ENCODE measurements around the gene MID1. TPM values are rescaled to one million over a fixed set of nuclear protein-coding genes. Genes with fewer than 3 reads are reported as not detected.

The MID1 gene
- total RNA-seq, 1 donor from 2014 or later = 32.5 TPM

DNA sequence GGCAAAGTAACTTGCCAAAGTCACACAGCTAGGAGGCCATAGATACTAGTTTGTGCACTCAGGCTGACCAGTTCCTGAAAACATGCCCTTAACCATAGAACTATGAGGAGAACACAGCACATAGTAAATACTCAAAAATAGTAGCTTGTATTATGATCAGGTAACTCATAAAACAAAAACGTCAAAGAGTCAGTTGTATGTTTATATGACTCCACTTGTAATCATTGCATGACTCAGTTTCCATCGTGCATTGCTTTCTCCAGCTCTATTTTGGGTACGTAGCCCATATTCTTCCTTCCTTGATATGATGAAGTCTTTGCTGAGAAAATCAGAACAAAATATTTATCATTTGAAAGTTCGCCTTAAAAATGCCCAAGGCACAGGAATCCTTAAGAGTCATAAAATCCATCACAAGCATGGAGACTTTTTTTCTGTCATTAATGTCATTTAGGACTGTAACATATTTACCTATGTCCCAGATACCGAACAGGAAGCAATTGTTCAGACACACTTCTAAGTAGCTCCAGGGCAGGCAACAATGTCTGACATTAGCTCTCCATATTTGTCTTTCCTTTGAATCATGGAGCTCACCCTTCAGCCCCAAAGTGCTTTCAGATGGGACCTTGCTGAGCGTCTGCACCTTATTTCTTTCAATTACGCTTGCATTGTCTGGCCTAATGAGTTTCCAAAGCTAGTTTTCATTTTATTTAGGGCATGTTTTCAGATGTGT lies 11.2 kb upstream of the MID1 start:
- H3K4me1 Mint-ChIP-seq (ENCODE audit: low read depth) = peaks cover 12% of the 10 kb centered on the region
- H3K9me3 Mint-ChIP-seq (ENCODE audit: low read depth) = peaks cover 10% of the 10 kb centered on the region
- no peaks in the 10 kb centered on the region for H3K27me3 Mint-ChIP-seq
- H3K27ac Mint-ChIP-seq = no peak overlapping the region
- no peak overlapping the region for H3K4me3 Mint-ChIP-seq (ENCODE audit: low read depth)
- no peak for DNase-seq (ENCODE audit: low spot score, unreplicated experiment)
- TF ChIP-seq, protein P1, sequence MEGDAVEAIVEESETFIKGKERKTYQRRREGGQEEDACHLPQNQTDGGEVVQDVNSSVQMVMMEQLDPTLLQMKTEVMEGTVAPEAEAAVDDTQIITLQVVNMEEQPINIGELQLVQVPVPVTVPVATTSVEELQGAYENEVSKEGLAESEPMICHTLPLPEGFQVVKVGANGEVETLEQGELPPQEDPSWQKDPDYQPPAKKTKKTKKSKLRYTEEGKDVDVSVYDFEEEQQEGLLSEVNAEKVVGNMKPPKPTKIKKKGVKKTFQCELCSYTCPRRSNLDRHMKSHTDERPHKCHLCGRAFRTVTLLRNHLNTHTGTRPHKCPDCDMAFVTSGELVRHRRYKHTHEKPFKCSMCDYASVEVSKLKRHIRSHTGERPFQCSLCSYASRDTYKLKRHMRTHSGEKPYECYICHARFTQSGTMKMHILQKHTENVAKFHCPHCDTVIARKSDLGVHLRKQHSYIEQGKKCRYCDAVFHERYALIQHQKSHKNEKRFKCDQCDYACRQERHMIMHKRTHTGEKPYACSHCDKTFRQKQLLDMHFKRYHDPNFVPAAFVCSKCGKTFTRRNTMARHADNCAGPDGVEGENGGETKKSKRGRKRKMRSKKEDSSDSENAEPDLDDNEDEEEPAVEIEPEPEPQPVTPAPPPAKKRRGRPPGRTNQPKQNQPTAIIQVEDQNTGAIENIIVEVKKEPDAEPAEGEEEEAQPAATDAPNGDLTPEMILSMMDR (IDR thresholded peaks at IDR 0.05; ENCODE audit: unreplicated experiment) = no peak
- no peaks in the 10 kb centered on the region for H3K36me3 Mint-ChIP-seq (ENCODE audit: insufficient read depth)

DNA sequence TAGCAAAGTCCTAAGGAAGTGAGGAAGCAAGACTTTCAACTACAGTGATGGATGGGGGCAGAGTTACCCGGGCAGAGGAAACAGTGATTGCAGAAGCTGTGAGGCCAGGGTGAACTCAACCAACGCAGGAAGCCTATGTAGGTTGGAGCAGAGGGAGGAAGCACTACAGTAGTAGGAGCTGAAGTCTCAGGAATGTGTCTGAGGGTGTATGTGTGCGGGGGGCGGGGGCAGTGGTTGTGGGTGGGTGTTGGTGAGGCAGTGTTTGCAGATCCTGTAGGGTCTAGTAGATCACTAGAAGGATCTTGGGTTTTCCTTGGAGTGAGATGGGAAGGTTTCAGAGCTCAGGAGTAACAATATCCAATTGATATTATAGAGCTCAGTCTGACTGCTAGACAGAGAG lies 9.9 kb upstream of the MID1 start:
- H3K27me3 Mint-ChIP-seq = no peaks in the 10 kb centered on the region
- H3K27ac Mint-ChIP-seq = no peak overlapping the region
- H3K4me3 Mint-ChIP-seq (ENCODE audit: low read depth) = no peak overlapping the region
- TF ChIP-seq, protein P1 (IDR thresholded peaks at IDR 0.05; ENCODE audit: unreplicated experiment) = no peak
- DNase-seq (ENCODE audit: low spot score, unreplicated experiment) = no peak
- no peaks in the 10 kb centered on the region for H3K36me3 Mint-ChIP-seq (ENCODE audit: insufficient read depth)
- peaks cover 10% of the 10 kb centered on the region for H3K9me3 Mint-ChIP-seq (ENCODE audit: low read depth)
- H3K4me1 Mint-ChIP-seq (ENCODE audit: low read depth) = peaks cover 8% of the 10 kb centered on the region

DNA sequence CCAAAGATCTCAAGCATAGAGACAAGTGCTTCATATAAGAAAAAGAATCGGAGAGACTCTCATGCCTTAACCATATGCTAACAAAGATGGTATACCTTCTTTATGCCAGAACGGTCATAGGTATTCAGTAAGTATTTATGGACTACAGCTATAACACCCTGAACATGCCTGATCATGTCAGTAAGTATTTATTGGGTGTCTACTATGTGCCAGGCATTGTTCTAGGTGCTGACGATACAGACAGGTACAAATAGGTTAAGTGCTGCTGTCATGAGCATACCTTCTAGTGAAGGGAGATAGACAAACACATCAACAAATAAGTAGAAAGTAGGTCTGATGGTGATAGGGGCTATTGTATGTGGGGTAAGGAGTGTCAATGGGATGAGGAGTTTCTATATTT lies 9.5 kb upstream of the MID1 start:
- DNase-seq (ENCODE audit: low spot score, unreplicated experiment) = no peak
- Mint-ChIP-seq H3K27me3 (no peaks in the 10 kb centered on the region), H3K9me3 (ENCODE audit: low read depth) (peaks cover 10% of the 10 kb centered on the region), H3K27ac (no peak overlapping the region), H3K4me3 (ENCODE audit: low read depth) (no peak overlapping the region), H3K36me3 (ENCODE audit: insufficient read depth) (no peaks in the 10 kb centered on the region), H3K4me1 (ENCODE audit: low read depth) (peaks cover 8% of the 10 kb centered on the region)
- TF ChIP-seq, protein P1 (IDR thresholded peaks at IDR 0.05; ENCODE audit: unreplicated experiment) = no peak

DNA sequence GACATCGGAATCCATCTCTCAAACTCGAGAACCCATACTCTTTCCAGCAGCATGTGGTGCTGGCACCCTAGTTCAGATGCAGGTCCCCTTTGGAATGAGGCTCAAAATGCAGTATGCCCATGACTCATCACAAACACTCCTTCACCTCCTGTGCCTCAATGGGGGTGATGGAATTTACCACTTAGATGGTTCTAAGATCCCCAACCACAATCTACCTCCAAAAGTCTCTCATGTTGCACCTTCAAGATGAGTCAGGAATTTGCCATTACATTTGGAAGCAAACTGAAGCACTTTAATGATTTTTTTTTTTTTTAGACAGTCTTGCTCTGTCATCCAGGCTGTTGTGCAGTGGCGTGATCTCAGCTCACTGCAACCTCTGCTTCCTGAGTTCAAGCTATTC lies 8.5 kb upstream of the MID1 start:
- Mint-ChIP-seq H3K4me1 (ENCODE audit: low read depth) (peaks cover 8% of the 10 kb centered on the region), H3K9me3 (ENCODE audit: low read depth) (peaks cover 10% of the 10 kb centered on the region), H3K36me3 (ENCODE audit: insufficient read depth) (no peaks in the 10 kb centered on the region), H3K27ac (no peak overlapping the region), H3K27me3 (no peaks in the 10 kb centered on the region), H3K4me3 (ENCODE audit: low read depth) (no peak overlapping the region)
- TF ChIP-seq, protein P1 (IDR thresholded peaks at IDR 0.05; ENCODE audit: unreplicated experiment) = no peak
- DNase-seq (ENCODE audit: low spot score, unreplicated experiment) = no peak

DNA sequence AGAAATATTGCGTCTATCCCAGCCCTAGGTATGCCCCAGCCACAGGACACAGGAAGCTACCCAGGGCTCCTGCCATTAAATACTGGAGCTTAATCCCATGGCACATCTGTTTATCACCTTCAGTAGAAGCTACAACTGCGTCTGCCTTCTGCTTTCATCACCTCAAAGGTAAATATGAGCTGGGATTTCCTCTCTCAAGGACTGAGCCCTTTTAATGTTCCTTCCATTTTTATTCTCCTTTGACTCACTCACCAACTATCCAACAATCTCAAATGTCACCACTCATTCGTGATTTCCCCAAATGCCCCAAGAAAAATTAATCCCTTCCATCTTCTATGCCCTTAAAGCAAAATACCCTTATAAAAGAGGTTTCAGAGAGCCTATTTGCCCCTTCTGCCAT lies 1.8 kb upstream of the MID1 start:
- Mint-ChIP-seq H3K9me3 (ENCODE audit: low read depth) (peaks cover 9% of the 10 kb centered on the region), H3K27me3 (no peaks in the 10 kb centered on the region), H3K4me1 (ENCODE audit: low read depth) (peaks cover 14% of the 10 kb centered on the region), H3K4me3 (ENCODE audit: low read depth) (no peak overlapping the region), H3K36me3 (ENCODE audit: insufficient read depth) (no peaks in the 10 kb centered on the region), H3K27ac (no peak overlapping the region)
- TF ChIP-seq, protein P1 (IDR thresholded peaks at IDR 0.05; ENCODE audit: unreplicated experiment) = no peak
- DNase-seq (ENCODE audit: low spot score, unreplicated experiment) = no peak
